SKM-1 (cell line): ENCODE results near the gene SLC29A2.

Source experiments
- DNase-seq: peaks from one replicate; lab custom pipeline; 2025; ENCODE audit not compliant: unreplicated experiment; lab: John Stamatoyannopoulos, UW

The SLC29A2 gene

DNA sequence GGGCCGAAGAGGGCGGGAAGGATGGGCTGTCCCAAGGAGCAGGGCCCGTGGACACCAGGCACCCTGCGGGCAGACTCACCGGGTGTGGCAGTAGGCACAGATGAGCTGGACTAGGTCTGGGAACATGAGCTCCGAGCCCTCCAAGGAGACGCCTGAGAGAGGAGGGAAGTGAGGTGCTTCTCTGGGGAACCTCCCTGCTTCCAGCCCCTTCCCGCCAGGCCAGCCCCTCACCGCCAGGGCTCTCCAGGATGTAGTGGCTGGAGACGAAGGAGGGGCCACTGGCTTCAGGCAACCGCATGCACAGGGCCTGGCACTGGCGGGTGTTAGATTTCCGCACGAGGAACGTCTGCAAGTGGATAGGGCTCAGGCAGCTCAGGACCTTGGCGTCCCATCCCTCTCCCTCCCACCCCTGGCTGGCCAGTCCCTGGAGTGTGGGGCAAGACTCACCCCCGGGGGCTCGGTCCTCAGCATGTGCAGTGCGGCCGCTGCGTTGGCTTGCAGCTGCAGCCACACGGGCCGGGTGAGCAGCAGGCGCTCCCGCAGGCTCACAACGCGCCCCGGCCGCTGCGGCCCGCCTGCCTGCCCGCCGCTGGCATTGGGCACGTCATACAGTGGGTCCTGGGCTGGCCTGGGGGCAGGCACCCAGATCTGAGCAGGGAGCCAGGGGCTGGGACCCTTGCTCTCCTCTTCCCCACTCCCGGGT, 35.9 kb downstream of the SLC29A2 start:
- no peak for DNase-seq

DNA sequence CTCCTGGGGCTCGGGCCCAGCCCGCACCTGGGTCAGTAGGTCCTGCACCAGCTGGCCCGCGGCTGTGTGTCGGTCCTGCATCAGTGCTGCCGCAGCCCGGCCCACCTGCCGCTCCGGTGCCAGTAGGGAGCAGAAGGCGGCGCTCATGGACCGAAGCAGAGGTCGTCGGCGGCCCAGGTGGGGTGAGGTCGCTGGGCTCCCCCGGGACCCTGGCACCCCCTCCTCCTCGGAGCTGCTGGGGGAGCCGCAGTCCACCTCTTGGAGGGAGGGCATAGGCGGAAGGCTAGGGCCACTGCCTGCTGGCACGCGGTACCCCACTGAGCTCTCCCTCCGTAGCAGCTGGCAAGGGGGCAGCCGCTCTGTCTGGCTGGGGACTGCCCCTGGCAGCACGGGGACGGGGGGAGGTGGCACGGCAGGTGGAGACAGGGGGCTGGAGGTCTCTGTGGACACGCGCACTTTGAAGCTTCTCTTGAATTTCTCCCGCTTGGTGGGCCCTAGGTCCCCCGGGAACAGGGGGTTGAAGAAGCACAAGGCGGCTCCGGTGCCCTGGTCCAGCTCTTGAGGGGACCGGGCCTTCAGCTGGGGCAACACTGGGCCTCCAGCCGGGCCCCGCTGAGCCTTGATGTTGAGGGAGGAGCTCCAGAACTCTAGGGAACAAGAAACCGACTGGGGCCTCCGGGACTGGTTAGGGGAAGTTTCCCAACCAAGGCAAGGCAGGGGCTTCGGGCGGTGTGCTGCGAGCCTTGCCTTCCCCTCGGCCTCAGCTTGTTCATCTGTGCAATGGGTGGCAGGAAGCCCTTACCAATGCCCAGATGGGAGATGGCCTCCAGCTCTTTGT, 36.7 kb downstream of the SLC29A2 start:
- peak; percentile 53 for DNase-seq

DNA sequence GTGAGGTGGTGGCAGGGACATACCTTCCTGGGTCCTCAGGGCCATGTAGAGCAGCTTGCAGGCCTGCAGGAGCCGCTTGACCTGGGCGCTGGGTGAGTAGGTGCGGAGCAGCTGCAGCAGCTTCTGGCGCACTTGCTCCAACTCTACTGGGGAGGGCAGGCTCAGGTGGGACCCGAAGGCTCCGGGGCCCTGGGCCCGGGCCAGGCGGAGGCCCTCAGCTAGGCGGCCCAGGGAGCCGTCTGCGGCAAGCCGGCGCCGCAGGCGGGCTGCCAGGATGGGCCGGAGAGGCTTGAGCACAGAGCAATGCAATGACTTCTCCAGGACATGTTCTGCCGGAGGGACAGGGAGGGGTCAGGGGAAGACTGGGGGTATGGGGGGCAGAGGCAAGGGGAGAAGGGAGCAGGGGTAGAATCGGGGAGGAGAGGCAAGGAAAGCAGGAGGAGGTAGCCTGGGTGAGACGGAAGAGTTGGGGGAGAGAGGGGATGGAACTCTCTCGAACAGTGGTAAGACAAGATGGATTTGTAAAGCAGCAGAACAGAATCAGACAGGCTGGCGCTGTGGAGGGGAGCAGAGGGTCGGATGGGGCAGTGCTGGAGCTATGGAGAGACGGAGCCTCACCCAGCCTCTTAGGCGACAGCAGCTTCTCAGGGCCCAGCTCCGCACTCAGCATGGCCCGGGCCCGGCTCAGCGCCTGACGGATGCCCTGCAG, 37.5 kb downstream of the SLC29A2 start:
- DNase-seq: no peak

DNA sequence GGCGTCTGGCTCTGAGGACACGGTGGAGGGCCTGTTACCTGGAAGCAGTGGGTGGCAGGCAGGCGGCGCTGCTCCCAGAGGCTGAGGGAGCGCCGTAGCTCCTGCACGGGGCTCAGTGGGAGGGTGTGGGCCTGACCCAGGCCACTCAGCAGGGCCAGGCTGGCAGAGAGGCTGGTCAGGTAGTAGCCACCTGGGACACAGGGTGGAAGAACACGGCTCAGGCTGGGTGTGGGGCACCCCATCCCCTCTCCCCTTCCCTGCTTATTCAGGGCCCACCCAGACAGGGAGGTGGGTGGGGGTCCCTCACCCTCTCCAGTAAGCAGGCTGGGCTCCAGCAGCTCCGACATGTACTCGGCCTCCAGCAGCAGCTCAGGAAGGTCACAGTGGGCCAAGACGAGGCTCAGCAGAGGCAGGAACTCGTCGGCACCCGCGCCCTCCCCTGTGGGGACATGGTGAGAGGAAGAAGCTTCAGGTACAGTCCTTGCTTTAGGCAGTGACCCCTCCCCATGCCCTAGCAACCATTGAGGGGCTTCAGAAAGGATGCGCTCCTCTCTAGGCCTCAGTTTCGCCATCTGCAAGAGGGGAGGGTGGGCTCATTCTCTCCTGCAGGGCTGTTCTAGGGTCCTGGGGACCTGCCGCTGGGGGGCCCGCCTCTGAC, 38.2 kb downstream of the SLC29A2 start:
- no peak for DNase-seq

DNA sequence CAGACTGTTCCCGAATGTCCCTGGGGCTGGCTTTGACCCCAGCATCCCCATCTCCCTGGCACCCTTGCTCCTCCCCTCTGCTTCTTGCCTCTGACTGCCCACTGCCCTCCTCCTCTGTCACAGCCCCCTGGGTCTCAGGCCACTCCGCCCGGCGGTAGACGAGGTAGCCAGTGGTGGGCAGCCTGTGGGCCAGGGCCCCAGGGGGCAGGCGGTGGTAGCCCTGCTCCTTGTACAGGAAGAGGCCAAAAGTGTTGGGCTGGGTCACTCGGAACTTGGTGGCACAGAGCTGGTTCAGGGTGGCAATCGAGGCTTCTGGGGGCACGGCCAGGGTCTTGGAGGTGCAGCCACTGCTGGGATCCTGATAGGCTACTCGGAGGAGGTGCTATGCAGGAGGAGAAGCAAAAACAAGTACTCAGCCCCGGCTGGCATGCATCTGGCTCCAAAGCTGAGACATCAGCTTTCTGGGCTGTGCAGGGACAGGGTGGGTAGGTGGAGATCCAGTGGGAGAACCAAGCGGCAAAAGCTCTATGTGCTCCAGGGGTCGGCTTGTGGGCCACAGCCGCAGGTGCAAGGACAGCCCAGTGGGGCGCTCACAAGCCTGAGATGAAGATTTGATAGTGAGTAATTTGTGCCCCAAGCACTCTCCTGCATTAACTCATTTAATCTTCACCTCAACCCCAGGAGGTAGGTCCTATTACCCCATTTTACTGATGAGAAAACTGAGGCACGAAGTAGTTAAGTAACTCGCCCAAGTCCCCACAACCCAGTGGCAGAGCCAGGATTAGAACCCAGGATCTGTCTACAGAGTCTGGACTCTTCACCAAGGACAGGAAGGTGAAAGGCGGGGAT, 39.0 kb downstream of the SLC29A2 start:
- no peak for DNase-seq

DNA sequence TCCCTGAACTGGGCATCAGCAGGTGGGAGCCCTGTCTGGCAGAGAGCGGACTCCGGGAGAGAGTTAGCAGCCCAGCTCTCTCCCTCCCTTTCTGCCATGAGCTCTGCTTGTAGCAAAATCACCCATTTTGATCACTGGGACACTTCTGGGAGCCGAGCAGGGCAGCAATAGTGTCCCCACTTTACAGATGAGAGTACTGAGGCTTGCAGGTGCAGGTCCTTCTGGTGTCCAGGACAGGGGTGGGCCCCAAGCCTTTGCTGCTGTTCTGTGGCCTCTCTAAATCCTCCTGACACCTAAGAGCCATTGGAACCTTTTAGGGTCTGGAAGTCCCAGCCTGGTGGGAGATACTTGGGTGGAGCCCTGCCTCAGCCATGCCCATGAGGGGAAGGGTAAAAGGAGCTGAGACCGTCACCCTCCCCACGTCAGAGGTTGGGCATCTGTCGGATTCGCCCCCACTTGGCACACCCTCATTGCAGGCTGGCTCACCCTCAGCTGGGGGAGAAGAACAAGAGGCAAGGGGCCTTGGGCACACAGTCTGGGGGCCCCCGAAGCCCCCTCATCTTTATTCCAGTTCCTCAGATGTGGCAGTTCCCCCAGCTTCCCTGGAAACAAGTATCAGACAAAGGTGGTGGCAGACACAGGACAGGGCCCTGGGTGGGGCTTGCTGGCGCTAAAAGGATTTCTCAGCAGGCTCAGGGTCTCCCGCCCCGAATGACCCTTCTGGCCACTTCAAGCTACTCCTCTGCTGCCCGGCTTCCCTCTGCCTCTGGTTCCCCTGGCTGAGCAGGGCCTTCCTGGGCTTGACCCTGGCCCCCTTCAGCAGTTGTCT, 39.8 kb downstream of the SLC29A2 start:
- no peak for DNase-seq

DNA sequence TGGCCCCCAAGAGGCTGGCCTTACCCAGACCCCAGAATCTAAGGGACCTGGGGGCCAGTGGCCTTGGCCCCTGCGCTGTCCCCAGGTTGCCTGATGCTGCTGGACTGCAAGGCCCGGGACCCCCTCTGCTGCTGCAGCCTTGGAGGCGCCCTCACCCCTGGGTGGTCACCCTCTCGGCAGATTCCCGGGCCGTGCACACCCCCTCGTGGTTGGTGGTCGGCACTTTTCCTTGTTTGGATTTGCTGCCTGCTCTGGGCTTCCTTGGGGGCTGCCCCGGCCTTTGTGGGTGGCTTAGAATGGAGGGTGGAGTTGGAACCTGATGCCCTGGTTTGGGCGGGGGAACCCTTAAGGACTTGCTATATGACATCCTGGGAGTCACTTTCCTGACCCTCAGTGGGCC, 40.6 kb downstream of the SLC29A2 start:
- DNase-seq: no peak

DNA sequence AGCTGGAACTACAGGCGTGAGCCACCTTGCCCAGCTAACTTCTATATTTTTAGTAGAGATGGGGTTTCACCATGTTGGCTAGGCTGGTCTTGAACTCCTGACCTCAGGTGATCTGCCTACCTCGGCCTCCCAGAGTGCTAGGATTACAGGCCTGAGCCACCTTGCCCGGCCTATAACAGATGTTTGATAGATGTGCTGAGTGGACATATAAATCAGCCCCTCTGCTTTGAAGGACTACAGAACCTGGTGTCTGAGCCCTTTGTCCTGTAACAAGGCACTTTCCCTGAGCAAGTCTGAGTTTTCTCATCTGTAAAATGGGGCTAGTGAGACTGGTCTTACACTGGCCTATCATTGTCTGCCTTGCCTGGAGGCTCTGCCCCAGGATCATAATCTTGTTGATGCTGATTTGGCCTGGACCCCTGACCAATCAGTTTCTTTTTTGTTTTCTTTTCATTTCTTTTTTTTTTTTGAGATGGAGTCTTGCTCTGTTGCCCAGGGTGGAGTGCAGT, 42.3 kb downstream of the SLC29A2 start:
- no peak for DNase-seq

DNA sequence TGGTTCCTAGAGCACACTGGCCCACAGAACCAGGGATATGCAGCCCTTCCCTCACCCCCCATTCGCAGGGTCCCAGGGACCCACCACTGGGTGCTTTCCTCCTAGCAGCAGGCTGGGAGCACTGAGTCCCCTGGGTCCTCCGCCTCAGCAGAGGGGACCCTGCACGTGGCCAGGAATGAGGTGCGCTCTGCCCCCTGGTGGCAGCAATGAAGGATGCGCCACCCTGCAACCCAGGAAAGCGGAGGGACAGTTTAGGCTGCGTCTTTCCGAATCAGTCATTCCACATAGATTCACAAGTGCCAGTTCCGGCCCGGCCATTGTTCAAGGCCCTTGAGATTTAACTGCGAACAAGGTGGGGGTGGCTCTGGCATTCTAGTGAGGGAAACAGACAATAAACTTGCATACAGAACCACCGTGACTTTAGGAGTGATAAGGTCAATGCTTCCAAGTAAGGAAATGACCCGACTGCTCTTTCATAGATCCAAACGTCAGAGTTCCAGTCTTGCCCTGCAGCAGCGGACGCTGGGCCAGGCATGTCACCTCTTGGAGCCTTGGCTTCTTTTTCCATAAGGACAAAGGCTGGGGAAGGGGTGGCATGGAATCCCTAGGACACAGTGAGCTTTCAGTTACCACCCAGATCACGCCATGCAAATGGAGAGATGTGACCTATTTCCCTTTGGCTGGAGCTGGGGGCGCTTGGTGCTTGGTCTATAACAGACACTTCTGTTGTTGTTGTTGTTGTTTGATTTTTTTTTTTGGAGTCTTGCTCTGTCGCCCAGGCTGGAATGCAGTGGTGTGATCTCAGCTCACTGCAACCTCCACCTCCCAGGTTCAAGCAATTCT, 43.0 kb downstream of the SLC29A2 start:
- peak; percentile 69 for DNase-seq

DNA sequence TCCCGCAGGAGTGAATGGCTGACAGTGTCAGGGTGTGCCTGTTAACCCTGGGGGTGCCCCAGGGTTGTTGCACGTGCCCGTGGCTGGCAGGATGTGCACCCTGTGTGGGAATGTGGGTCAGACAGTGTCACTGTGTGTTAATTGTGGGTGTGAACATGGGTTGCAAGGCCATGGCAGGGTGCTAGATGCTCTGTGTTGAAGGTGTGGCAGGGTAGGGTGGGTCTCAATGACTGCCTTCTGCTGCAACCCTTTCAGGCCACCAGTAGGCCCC, 43.6 kb downstream of the SLC29A2 start:
- no peak for DNase-seq

DNA sequence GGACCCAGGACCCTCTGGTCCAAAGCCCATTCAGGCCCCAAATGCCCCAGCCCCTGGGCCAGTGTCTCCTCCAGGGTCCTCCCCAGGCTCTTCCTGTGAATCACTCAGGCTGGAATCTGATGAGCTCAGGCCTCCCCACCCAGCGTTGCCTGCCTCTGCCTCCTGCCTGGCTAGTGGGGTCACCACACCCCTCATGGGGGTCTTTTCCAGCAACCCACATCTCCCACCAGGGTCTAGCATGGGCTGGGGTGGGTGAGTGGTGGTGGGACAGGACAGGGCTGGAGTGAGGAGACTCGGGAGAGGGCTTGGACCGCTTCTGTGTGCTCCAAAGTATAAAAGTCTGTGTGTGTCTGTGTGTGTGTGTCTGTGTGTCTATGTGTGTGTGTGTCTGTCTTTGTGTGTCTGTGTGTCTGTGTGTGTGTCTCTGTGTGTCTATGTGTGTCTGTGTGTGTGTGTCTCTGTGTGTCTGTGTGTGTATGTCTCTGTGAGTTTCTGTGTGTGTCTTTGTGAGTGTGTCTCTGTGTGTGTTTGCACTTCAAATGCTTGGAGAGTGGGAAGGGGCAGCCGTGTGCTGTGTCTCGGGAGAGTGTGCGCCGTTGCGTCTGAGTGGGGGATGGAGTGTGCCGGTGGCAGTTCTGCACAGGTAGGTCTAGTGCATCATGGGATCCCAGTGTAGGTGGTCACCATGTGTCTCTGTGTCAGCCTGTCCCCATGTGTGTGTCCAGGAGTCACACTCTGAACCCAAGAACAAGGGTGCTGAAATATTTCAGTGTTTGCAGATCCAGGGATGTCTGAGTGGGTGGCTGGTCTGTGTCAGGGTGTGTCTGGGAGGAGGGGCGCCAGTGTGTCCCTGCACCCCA, 44.2 kb downstream of the SLC29A2 start:
- DNase-seq: no peak

DNA sequence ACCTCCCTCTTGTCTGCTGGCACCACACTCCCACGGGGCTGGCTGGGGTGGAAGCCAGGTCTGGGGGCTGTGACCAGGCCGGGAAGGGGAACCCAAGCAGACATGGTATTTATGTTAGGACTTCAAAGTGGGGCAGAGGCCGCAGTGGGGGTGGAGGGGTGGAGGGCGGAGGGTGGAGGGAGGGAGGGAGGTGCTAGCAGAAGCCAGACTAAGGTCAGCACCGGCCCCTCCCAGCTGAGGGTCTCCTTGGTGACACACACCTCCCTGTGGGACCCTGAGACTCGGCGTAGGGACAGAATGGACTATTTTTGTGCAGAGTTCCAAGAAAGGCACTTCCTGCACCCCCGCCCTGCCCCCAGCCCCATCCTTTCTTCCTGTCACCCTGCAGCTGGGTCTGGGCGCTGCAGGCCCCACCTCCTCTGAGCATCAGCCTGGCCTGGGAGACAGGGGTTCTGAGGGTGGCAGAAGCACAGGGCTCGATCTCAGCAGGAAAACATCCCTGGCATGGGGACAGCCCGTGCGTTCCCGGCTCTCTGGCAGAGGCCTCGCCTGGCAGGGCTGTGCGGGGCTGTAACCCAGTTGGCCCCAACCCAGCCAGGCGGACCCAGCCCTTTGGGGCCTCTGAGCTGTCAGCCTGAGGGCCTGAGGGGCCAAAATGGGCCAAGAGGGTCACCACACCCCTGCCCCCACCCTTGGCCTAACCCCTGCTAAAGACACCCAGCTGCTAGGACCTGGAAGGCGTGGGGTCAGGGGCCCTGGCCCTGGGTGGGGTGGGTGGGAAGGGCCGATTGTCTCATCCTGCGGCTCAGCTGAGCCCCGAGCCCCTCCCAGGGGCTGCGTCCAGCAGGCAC, 45.1 kb downstream of the SLC29A2 start:
- DNase-seq: no peak

DNA sequence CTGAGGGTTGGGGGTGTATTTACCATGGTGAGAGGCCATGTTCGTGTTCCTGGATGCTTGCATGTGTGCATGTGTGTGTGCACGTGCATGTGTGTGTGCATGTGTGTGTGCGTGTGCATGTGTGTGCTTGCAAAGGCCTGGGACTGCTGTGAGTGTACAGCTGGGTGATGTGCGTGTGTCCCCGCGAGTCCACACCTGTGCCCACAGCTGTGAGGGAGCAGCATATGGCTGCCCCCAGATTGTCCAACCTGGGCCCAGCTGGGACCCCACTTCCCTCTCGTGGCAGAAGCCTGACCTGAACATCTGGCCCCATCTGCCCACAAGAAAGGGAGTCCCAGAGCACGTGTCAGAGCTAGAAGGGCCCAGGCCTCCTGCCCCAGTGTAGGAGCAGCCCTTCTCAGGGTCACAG, 46.3 kb downstream of the SLC29A2 start:
- no peak for DNase-seq

DNA sequence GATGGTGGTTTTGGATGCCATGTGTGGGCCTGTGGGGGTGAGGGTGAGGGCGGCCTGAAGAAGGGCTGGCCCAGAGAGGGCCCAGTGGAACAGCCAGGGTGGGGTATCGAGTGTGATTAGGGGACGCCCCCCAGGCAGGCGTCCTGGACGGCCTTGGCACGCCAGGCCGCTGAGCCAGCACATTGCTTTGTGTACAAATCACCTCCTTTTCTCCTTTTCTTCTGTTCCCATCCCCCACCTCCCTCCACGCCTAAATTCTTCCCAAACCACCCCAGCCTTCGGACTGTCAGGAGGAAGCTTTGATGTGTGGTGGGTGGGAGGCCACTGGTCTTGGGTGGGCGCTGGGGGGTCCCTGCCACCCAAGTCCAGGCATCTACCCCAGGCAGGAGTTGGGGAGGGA, 46.9 kb downstream of the SLC29A2 start:
- DNase-seq: no peak

DNA sequence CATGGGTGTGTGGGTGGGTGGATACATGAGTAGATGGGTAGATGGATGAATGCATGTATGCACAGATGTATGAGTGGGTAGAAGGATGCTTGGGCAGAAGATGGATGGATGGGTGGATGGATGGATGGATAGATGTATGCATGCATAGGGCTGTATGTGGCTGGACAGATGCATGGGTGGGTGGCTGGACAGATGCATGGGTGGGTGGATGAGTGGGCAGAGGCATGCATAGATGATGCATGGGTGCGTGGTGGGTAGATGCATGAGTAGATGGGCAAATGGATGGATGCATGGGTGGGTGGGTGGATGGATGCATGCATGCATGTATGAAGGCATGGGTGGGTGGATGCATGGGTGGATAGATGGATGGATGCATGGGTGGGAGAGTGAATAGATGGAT, 47.9 kb downstream of the SLC29A2 start:
- no peak for DNase-seq

DNA sequence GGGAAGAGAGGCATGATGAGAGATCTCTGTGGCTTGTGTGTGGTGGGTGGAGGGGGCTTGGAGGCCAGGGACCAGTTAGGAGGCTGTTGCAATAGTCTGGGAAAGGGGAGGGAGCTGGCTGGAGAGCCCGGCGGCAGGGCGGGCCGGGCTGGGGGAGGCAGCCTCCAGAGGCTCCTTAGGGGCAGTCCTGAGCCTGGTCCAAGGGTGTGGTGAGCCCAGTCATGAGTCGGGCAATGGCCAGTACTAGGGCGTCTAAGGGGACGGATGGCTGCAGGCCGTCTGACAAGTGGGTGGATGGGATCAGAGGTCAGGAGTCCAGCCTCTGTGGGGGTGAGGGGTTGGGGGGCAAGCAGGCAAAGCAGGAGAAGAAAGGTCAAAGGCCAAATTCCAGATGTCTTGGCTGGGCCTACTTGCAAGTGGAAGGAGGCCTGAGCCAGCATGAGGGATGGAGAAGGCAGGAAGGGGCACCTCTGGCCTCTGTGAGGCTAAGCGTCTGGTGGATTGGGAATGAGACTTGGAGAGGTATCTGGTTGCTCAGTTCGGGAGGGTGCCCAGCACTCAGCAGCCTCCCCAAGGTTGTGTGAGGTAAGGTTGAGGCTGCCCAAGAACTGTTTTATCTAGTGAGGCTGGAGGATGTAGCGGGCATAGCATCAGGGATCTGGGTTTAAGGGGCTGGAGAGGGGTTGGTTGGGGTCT, 48.7 kb downstream of the SLC29A2 start:
- no peak for DNase-seq
